Activated CD8-positive, alpha-beta memory T cell treated with anti-CD3 and anti-CD28 coated beads, Interleukin-2, amount 50 U/mL, for 4 hours (primary cell): ENCODE measurements around the gene SLC30A2.

Experiments
- DNase-seq: peaks from one replicate; pipeline ENCODE4 v3.0.0-alpha.2; 2020

SLC30A2 gene

DNA sequence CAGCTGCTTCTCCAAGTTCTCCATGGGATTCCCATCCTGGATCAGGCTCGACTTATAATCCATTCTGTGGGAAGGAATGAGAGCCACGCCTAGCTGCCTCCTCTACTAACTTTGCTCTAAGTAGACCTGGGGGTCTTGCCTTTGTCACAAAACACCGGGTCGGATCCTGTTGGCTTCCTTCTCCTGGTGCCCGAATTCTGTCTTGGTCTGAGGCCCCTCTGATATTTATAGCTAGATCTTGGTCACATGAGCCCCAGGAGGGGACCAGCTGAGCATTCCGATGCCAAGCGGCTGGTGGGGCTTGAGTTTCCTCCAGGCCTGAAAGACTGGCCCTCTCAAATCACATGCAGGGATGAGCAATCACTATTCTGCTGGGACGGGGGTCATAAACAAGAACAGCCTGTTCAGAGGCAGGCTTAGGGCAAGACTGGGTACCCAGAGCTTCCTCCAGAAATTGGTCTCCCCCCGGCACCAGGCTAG lies 21.6 kb upstream of the SLC30A2 start, which contains the start of gene TRIM63:
Gene TRIM63 (minus strand): TSS at position 199 of the 480 bp plus-strand sequence. CDS start 136 bp downstream, at position 63.
- DNase-seq: no peak

- DNase-seq: no peak
Measured at GRCh38 chr1:26066857-26067256, 20.9 kb upstream of the SLC30A2 start.

- no peak for DNase-seq
Measured at GRCh38 chr1:26066160-26066559, 20.2 kb upstream of the SLC30A2 start.

DNA sequence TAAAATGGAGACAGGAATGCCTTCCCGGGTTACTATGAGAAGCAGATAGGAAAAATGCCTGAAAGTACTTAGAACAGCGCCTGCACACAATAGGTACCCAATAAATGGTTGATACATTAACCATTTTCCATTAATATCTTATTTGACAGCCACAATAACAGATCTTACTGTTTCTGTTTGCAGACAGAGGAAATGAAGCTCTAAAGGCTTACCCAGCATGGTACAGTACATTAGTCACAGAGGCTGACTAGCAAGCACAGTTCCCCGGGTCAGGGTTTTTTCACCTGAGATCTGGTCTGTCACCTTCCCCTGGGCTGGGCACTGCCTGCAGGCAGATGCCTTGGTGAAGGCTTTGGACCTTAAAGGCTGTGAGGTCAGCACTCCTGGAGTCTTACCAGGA lies 18.6 kb upstream of the SLC30A2 start:
- DNase-seq: no peak

DNA sequence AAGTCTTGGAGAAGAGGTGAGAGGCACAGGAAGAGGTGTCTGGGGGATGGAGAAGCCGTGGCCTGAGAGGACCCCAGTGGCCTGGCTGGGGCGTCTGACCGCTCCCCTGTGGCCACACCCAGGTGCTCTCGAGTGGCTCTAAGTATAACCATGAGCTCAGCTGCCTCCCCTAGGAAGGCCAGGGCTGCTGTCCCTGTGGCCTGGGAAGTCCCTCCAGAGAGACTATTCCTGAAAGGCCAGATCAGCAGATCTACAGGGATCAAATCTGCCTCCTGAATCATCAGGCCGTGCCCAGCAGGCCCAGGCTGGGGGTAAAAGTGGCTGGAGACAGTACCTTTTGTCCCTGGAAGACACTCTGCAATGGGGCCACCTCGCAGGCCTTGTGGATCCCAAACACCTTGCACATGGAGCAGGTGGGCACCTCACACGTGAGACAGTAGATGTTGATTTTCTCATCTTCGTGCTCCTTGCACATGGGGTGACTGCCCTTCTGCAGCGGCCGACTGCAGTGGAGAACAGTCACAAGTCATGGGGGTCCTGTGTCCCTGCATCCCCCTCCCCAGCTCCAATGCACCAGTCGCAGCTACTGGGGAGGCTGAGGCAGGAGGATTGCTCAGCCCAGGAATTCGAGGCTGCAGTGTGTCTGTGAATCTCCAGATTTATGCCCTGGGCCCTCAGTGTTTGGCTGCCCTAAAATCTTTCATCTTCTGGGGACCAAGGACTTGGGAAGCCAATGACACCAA lies 15.1 kb upstream of the SLC30A2 start:
- DNase-seq: no peak

DNA sequence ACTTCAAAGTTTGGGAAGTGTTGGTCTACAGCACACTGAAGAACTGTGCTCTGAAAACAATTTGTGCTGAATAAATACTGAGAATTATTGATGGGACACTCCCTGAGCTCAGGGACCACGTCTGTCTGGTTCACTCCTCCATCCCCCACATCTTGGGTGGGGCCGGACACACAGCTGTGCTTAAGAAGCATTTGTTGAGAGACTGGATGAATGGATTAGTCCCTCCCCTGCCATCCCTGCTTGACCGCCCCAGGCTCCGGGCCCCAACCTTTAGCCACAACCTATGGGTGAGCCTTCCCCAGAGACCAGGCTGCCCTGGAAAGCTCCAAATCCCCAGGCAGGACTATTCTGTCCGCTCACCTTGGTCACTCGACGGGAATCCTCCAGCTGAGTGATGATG lies 14.0 kb upstream of the SLC30A2 start:
- DNase-seq: no peak

DNA sequence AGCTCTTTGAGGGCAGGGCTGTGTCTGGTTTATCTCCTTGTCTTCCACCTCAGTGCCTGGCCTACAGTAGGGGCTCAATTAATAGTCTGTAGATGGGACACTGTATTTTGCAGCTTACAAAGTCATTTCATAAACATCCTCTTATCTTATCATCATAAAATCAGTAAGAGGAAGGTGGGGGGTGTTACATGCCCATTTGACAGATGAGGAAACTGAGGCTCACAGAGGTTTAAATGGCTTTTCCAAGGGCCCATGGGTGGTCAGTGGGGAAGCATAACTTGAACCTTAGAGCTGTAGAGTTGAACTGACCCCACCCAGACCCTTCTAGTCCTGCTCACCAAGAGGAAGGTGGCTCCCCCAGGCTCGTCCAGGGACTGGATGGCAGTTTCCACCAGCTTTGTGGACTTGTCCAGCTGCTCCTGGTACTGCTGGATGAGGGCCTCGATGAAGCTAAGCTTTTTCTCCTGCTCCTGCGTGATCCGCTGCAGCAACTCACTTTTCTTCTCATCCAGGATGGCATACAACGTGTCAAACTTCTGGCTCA lies 12.2 kb upstream of the SLC30A2 start:
- DNase-seq: no peak

DNA sequence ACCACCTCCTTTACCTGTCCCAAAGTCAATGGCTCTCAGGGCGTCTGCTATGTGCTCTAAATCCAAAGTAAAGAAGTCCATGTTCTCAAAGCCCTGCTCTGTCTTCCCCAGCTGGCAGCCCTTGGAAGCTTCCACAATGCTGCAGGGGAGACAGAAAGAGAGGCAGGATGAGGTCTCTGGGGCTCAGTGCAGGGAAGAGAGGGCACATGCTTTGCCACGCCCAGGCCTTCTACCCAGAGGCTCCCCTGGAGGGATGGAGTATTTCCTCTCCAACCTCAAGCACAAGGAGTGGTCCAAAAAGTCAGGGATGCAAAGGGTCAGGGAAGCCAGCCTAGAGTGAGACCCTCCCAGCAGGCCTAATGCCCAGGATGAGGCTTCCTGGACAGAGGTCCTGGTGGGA lies 11.3 kb upstream of the SLC30A2 start:
- no peak for DNase-seq

GRCh38 chr1:26055041-26055440 lies 9.1 kb upstream of the SLC30A2 start:
- DNase-seq: no peak

- DNase-seq: no peak
Measured at GRCh38 chr1:26053718-26054560, 8.0 kb upstream of the SLC30A2 start.

GRCh38 chr1:26050248-26050640 lies 4.3 kb upstream of the SLC30A2 start:
- no peak for DNase-seq

- no peak for DNase-seq
Measured at GRCh38 chr1:26049531-26050247, 3.8 kb upstream of the SLC30A2 start.

DNA sequence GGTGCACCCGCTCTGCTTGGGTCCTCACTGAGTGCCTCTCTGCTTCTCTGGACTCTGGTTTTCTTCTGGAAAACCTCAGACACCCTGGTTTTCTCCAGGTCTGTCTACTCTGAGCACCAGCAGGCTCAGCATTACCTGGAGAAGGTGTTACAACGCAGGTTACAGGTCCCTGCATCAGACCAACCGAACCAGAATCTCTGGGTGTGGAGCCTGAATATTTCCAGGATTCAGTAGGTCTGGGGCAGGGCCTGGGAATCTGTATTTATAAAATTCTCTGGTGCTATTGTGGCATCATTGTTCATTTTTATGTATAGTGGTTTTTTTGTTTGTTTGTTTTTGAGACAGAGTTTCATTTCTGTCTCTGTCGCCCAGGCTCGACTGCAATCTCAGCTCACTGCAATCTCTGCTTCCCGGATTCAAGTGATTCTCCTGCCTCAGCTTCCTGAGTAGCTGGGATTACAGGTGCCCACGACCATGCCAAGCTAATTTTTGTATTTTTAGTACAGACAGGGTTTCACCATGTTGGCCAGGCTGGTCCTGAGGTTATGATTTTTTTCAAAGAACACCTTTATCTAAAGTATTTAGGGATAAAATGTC lies 1.5 kb upstream of the SLC30A2 start:
- DNase-seq: no peak

DNA sequence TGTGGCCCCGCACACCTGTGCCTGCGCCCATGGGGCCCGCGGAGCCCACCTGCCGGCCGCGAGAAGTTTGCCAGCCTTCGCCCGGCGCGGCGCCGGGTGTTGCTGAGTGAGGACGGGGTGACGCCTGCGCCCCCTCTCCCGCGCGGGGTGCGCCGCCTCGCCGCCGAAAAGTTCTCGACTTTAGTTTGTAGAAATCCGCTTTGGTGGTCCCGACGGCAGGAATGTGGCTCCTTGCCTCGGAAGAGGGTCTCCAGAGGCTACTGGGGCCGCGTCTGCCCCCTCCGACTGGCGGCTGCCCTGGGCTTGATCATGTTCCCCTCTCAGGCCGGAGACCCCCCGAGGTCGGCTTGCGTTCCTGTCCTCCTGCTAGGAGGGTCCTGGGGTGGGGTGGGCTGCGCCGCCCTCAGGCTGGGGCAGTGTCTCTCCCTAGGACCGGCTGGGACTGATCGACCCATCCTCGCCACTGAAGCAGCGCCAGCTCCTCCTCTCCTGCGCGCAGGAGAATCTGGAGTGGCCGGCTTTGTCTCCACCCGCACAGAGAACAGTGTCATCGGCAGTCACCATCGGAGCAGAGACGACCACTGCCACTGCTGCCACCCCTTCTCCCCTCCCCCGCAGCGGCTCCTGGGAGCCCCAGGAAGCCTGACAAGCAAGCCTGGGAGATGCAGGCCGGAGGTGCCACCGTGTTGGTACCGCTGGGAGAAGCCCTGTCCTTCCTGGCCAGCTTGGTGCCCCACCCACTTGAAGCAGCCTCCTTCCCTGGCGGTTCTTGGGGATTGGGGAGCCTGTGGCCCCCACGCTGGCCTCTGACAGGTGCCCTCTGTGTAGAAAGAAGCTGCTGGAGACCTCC lies 553 bp upstream of the SLC30A2 start:
- DNase-seq: no peak

DNA sequence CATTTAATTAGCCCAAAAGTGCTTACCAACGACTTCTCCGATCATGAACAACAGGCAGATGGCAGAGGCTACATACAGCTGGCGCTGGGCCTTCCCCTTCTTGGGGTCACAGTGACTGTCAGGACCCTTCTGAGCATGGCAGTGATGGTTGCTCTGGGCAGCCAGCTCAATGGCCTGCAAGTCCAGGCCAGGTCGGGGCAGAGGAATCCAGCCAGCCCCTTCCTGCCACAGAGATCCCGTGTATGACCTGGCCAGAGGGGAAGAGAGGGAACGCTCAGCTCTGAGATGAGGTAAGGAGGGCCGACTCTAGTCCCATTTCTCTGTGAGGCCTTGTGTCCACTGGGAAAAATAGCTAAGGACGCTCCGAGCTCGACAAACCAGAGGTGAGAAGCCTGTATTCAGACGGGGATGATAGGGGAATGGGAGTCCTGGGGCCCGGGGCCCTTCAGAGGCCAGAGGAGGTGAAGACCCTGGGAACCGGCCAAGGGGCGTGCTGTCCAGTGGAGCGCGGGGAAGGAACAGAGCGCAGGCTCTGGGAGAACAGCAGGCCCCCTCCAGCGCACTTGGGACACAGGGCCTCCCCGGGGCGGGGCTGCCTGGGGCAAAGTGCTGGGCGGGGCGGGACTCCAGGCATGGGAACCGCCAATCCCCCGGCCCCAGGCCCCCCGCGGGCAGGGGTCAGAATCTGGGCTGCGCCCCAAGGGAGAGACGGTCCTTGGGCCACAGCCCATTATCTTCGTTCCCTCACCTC lies 772 bp downstream of the SLC30A2 start:
- no peak for DNase-seq

- DNase-seq: no peak
Measured at GRCh38 chr1:26044414-26044813, 1.5 kb downstream of the SLC30A2 start.

GRCh38 chr1:26043765-26044164 lies 2.2 kb downstream of the SLC30A2 start:
- DNase-seq: no peak

GRCh38 chr1:26041978-26042377 lies 3.9 kb downstream of the SLC30A2 start:
- no peak for DNase-seq

GRCh38 chr1:26041401-26041800 lies 4.5 kb downstream of the SLC30A2 start:
- DNase-seq: no peak

DNA sequence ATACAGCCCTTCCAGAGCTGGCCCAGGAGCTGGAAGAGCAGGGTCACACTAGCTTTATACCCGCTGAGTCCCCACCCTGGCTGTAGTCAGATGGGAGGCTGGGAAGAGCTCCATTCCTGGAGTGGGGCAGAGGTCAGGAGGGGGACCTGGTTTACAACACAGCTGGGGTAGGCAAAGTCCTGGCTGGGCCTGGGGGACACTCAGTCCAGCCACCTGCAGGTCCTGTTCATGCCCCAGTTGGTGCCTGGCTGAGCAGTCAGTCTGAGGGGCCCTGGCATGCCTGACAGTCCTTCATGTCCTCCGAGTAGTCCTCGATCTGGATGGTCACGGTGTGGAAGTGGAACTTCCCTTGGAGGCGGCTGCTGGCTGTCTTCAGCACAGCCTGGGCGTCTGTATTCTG lies 7.0 kb downstream of the SLC30A2 start:
- no peak for DNase-seq

GRCh38 chr1:26038477-26038876 lies 7.4 kb downstream of the SLC30A2 start:
- no peak for DNase-seq
